Stimulated activated CD4-positive, alpha-beta T cell treated with anti-CD3 and anti-CD28 coated beads, Interleukin-2, amount 100 ng/mL, for 48 hours (primary cell): ENCODE data around the gene GBF1.

Source experiments
- DNase-seq, 2 donors: peaks; one replicate each; pipeline ENCODE4 v3.0.0-alpha.2; 2020

Gene GBF1

DNA sequence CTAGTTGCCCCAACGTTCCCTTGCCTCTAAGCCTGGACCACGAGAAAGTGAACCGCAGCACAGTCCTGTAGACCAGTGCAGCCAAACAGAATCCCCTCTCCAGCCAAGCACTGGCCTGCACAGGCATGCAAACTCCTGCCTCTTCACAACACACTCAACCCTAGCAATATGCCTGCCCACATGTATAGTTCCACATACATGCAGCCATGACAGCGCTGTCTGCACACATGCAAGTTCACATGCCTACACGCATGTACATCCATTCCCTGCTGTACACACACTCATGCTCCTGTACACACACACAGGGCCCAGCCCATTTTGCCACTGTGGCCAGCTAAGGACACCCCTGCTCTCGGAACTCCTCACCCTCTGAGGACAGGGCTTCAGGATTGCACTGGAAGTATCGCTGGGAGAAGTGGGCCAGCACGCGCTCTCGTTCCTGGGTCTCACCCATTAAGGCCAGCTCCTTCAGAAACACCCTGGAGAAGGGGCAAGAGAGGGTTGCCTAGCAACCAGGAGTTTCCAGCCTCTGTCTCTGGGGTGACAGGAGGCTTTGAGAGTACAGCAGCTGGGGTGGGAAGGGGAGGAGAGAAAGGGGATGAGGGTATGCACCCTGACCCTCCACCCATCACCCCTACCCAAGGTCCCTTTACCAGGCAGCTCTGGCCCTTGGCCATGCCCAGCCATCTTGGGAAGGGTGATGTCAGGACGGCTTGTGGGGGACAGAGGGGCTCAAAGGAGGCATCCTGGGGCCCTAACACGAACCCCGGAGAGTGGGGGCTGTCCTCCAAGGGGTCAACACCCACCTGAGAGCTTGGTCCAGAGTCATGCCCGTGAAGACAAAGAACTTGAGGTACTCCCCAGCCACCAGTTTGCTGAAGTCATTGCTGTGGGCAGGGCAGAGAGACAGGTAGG, 166.3 kb downstream of the GBF1 start:
- no peak for DNase-seq

GRCh38 chr10:102412293-102412692, 167.0 kb downstream of the GBF1 start:
- no peak for DNase-seq

- no peak for DNase-seq
Measured at GRCh38 chr10:102413053-102413705, 167.8 kb downstream of the GBF1 start.

- no peak for DNase-seq
Measured at GRCh38 chr10:102413806-102414561, 168.7 kb downstream of the GBF1 start.

GRCh38 chr10:102414749-102415148, 169.4 kb downstream of the GBF1 start:
- DNase-seq: no peak

DNA sequence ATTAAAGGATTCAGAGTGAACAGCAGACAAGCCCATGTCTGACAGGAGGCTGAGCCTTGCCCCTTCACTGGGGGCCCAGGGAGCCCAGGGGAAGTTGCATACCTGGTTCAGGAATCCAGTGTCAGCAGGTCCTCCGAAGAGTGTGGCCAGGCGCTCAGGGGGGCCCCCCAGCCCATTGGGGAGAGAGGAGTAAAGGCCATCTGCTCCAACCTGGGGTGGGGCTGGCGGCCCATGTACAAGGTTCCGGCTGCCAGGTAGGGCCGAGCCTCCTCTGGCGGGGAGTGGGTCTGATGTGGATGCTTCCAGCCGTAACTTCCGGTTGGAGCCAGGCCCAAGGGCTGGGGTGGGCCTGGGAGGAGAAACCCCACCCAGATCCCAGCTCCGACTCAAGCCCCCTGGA, 171.0 kb downstream of the GBF1 start:
- DNase-seq: no peak

DNA sequence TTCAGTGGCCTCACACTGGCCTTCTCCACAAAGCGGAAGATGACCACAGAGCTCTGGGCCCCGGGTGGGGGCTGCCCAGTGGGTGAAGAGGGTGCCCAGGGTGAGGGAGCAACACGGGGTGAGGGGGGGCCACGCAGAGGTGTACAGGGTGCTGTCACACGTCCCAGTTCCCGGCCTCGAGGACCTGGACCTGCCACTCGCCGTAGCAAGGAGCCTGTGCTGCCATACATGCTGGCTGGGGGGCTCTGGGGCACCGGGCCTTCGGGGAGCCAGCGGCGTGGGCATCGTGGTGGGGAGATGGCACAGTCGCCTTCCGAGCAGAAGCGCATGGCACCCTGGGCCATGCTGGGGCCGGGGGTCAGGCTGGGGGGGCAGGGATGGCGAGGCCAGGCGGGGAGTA, 171.4 kb downstream of the GBF1 start:
- no peak for DNase-seq

DNA sequence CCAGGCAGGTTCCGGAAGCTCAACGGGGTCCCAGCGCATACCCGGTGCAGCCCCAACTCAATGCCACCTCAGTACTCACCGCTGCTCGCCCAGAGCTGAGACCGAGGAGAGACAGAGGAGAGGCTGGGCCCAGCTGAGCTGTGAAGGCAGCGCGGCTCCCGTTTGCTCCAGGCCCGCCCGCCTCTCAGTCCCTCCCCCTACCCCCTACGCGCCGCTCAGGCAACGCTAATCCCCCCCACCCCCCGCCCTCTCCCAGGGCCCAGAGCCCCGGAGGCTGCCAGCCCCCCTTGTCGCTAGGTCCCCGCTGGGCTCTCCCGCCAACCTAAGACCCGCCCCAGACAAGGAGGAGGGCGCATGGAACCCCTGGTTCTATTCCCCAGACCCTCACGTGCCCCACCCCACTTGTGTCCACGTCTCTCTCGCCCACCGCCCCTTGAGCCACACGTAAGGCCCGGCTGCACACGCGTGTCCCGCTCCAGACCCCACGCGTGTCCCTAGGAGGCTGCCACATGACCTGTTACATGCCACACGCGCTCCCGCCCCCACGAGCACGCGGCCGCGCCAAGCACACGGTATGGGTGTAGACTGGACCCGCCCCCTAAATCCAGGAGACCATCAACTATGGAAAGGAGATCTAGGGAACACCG, 173.4 kb downstream of the GBF1 start, which contains the start of gene PSD:
PSD (minus strand) TSS at position 164 of the 647 bp plus-strand sequence. CDS start 1,747 bp downstream, outside the sequence.
- DNase-seq: no peak

- DNase-seq: peak; percentile 60 to 69
Measured at GRCh38 chr10:102419269-102420180, 174.2 kb downstream of the GBF1 start.

GRCh38 chr10:102420181-102420713, 174.9 kb downstream of the GBF1 start:
- no peak for DNase-seq

DNA sequence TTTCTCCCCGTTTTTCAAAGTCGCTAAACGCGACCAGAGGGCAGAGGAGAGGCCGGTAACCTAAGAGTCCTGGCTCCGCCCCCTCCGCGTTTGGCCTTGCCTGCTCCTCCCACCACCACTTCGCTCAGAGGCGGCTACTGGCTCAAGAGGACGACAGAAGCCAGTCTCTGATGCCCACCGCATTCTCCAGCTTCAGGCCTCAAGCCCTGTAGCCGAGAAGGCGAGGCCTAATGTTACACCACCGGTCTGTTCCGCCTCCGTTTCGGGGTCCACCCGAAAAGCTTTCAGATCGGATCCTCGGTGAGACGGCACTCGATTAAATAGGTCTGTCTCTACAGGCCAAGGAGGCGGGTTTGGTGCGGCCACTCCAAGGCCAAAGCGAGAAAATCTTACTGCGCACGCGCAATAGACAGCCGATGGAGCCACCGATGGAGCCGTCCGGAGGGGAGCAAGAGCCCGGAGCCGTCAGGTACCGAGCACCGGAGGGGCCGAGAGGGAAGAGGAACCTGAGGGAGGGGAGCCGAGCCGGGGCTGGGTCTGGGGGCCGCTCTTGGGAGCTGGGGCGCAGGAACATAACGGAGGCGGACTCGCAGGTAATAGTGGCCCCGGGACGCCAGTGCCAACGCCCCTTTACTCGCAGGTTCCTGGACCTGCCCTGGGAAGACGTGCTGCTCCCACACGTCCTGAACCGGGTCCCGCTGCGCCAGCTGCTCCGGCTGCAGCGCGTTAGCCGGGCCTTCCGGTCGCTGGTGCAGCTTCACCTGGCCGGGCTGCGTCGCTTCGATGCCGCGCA, 175.6 kb downstream of the GBF1 start, which contains the start of gene FBXL15:
FBXL15 (plus strand) TSS at position 123 of the 793 bp plus-strand sequence; CDS start at position 417, 294 bp downstream.
- DNase-seq: peak; percentile 98

GRCh38 chr10:102421507-102421756, 176.1 kb downstream of the GBF1 start:
- DNase-seq: no peak

GRCh38 chr10:102421757-102422512, 176.6 kb downstream of the GBF1 start:
- no peak for DNase-seq

DNA sequence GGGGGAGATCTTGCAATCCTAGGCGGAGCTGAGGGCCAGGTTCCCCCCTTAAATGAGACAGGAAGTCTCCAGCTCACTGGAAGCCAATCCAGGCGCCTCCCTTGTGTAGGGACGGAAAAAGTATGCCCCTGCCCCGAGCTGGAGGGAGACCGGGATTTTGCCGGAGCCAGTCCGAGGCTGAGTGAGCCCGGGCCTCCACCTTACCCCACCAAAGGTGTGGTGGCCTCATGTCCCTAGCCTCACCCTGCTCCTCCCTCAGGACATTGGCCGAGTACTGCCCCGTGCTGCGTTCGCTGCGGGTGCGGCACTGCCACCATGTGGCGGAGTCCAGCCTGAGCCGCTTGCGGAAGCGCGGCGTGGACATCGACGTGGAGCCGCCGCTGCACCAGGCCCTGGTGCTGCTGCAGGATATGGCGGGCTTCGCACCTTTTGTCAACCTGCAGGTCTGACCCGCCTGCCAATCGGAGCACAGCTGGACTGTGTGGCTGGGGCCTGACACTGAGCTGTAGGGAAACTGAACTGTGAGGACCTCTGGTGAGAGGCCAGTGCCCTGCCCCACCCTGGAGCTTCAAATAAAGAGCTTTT, 177.3 kb downstream of the GBF1 start:
- DNase-seq: no peak

DNA sequence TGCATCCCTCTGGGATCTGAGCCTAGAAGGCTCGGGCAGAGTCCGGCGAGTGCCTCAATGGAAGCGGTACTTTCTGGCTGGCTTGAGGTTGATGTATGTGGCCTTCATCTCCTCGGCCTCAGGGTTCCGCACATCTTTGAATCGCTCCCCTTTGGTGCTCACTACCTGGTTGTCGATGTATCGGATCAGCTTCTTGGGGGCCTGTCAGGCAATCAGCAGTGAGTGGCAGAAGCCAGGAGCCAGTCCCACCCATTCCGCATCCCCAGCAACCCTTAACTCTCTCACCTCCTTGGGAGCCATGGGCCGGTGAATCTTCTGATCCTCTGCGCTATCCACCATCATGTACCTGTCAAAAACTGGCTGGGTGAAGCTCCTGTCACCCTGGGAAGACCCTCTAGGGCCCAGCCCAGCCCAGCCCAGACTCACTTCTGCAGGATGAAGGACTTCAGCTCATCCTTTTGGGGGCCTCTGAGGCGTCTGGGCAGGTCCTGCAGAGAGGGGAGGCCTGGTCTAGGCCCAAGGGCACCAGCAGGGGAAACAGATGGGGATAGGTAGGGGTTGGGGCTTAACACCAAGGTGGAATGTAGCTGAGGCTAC, 178.1 kb downstream of the GBF1 start:
- no peak for DNase-seq

DNA sequence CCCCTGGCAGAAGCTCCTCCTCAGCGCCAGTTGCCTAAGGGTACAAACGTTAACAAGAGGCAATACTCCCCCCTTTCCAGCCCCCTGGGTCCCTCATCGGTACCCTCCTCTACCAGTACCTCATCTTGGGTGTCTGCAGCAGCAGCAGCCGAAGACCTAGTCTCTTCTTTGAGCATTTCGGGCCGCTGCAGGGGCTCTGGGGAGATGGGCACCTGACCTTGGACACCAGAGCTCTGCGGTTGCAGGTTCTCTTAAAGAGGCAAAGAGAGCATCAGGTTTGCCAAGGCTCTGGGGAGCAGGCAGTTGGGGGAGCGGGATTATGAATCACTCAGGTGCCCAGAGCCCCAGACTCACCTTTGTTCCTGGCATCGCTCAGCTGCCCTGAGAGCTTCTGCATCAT, 178.8 kb downstream of the GBF1 start:
- DNase-seq: no peak

- no peak for DNase-seq
Measured at GRCh38 chr10:102424916-102425315, 179.6 kb downstream of the GBF1 start.

DNA sequence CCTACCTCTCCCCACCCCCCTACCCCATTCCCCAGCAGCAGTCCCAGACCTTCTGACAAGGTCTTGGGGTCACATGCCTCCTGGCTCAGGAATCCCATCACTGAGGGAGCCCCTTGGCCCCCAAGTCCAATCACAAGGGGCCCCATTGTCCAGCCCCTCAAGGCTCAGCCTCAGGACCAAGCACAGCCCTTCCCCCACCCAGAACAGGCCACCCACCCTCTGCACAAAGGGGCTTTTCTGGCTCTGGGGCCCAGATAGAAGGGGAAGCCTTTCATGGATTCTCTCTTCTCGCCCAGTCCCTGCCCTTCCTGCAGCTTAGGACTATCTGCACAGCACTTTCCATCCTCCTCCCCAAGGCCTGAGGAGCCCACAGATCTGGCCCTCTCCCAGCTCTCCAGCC, 180.1 kb downstream of the GBF1 start:
- no peak for DNase-seq

DNA sequence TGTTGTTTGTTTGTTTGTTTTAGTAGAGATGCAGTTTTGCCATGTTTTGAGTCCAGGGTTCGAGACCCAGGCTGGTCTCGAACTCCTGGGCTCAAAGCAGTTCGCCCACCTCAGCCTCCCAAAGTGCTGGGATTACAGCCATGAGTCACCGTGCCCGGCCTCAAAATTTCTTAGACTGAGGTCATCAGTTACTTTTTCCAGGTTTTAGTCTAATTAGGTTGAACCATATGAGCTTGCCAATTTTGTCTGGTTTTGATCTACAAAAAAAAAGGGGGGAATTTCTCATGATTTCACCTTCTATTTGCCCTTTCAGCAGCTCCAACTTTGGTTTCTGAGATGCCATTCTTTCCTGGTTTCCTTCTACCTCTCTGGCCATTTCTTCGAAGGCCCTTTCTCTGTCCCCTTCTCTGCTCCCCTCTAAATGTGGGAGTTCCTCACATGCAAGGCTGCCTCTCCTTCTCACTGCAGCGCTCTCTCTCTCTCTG, 181.5 kb downstream of the GBF1 start:
- no peak for DNase-seq
